OCI-LY7 (cell line): ENCODE data around the gene WDR49. TPM values are rescaled to one million over a fixed set of nuclear protein-coding genes. Genes with fewer than 3 reads are reported as not detected.
A peak's percentile ranks its signal among the peaks of the same experiment; 100 is the strongest.

Experiments
- BruUV-seq: library from RNA; stranded (reverse); fragments of 400-500 nt; replicated peaks from 2 replicates; lab custom pipeline; 2021; lab: Mats Ljungman, UMichigan
- CTCF ChIA-PET: fragments of 300-600 bp; sonication (Branson Sonifier 250); formaldehyde crosslinking; loops from one replicate; lab custom pipeline; 2022; ENCODE audit warnings: antibody characterized with exemption; ENCODE audit not compliant: unreplicated experiment; lab: Charles Lee
- POLR2A ChIA-PET: fragments of 300-600 bp; sonication (Branson Sonifier 250); formaldehyde crosslinking; loops from one replicate; lab custom pipeline; 2022; ENCODE audit warnings: antibody characterized with exemption; lab: Charles Lee
- DNase-seq: peaks from one replicate; pipeline ENCODE4 v3.0.0-alpha.2; 2015; ENCODE audit warnings: low spot score
- H2AFZ ChIP-seq: fragments of 200-600 bp; sonication (generic), shearing (Covaris generic); 2 replicates; pipeline ENCODE4 v1.6.1; 2014; ENCODE audit warnings: mild to moderate bottlenecking, antibody characterized with exemption, low read length, moderate library complexity
- H3K27ac ChIP-seq: fragments of 200-600 bp; sonication (generic); 2 replicates; pipeline ENCODE4 v1.5.1; 2014; ENCODE audit warnings: mixed run types, low read depth, mild to moderate bottlenecking, moderate library complexity, low read length, inconsistent platforms; ENCODE audit not compliant: poor library complexity, severe bottlenecking
- H3K36me3 ChIP-seq: fragments of 200-600 bp; sonication (generic); 2 replicates; pipeline ENCODE4 v1.6.1; 2014; ENCODE audit warnings: mild to moderate bottlenecking, antibody characterized with exemption, low read length, moderate library complexity, mixed read lengths; ENCODE audit not compliant: insufficient read depth
- H3K4me1 ChIP-seq: fragments of 200-600 bp; sonication (generic); 2 replicates; pipeline ENCODE4 v1.5.1; 2014; ENCODE audit warnings: mild to moderate bottlenecking, low read length; ENCODE audit not compliant: insufficient read depth, poor library complexity, severe bottlenecking
- H3K4me2 ChIP-seq: fragments of 200-600 bp; sonication (generic); 2 replicates; pipeline ENCODE4 v1.6.1; 2014; ENCODE audit warnings: mild to moderate bottlenecking, low read length
- H3K4me3 ChIP-seq: fragments of 200-600 bp; sonication (generic); 2 replicates; pipeline ENCODE4 v1.5.1; 2014; ENCODE audit warnings: mild to moderate bottlenecking, low read depth, low read length; ENCODE audit not compliant: poor library complexity, severe bottlenecking
- H3K79me2 ChIP-seq: fragments of 200-600 bp; sonication (generic); 2 replicates; pipeline ENCODE4 v1.6.1; 2016; ENCODE audit warnings: low read depth, mild to moderate bottlenecking, low read length, moderate library complexity, mixed read lengths; ENCODE audit not compliant: insufficient read depth
- H3K9me2 ChIP-seq: fragments of 200-600 bp; sonication (generic); 2 replicates; pipeline ENCODE4 v1.6.1; 2016; ENCODE audit warnings: mild to moderate bottlenecking, low read length, mixed read lengths; ENCODE audit not compliant: insufficient read depth
- H3K9me3 ChIP-seq: fragments of 200-600 bp; sonication (generic); 2 replicates; pipeline ENCODE4 v1.6.1; 2014; ENCODE audit warnings: mild to moderate bottlenecking, mixed run types, low read length, mixed read lengths
- H4K20me1 ChIP-seq: fragments of 200-600 bp; sonication (generic); 2 replicates; pipeline ENCODE4 v1.6.1; 2014; ENCODE audit warnings: mild to moderate bottlenecking, antibody characterized with exemption, low read length, moderate library complexity, mixed read lengths; ENCODE audit not compliant: insufficient read depth
- EZH2phosphoT487 ChIP-seq: fragments of 200-600 bp; sonication (generic); IDR thresholded peaks from 2 replicates; pipeline ENCODE4 v1.6.1; 2018; ENCODE audit warnings: low read depth, borderline replicate concordance, mild to moderate bottlenecking, mixed run types, antibody characterized with exemption, low read length, moderate library complexity, mixed read lengths
- intact Hi-C: fragments of 100-400 bp; cut with micrococcal nuclease; formaldehyde crosslinking; loops from one replicate; pipeline ENCODE4 v1.10.0; 2022; ENCODE audit not compliant: unreplicated experiment
- total RNA-seq, 2 experiments: library from RNA; depleted of rRNA in 1 of 2; stranded (reverse); fragments of >200 nt in 1 of 2; shearing (Covaris generic) in 1 of 2; gene quantifications; 2 replicates each; pipeline ENCODE4 v1.2.3, GENCODE V29; 2014 to 2022
- TF ChIP-seq, protein P1 (sequence below): fragments of 200-600 bp; sonication (generic); conservative IDR thresholded peaks from 2 replicates; pipeline ENCODE4 v1.5.1; 2014; ENCODE audit warnings: mild to moderate bottlenecking, antibody characterized with exemption, low read length, moderate library complexity, mixed read lengths

Gene WDR49
- total RNA-seq, 2 experiments from 2014 or later, result not detected

GRCh38 chr3:167656821-167657220 is 3.1 kb upstream of the WDR49 start:
- H3K9me3 ChIP-seq, result no peaks in the 10 kb centered on the region
- H3K4me1 ChIP-seq, result peaks cover 10% of the 10 kb centered on the region
- H4K20me1 ChIP-seq, result no peaks in the 10 kb centered on the region
- POLR2A ChIA-PET, result interaction anchor here (0.6 kb wide), 1 partner anchor 683 kb away, joined by 4 read pairs; no protein-coding TSS in a partner anchor
- no peak overlapping the region for H3K4me3 ChIP-seq
- CTCF ChIA-PET, result interaction anchor here (1.4 kb wide), 1 partner anchor 10 kb away, joined by 4 read pairs; no protein-coding TSS in a partner anchor
- BruUV-seq, result no TSS peak
- no peaks in the 10 kb centered on the region for H3K79me2 ChIP-seq
- no peaks in the 10 kb centered on the region for H3K36me3 ChIP-seq
- H2AFZ ChIP-seq, result no peak overlapping the region
- intact Hi-C loops, result no loop called here
- TF ChIP-seq, protein P1, sequence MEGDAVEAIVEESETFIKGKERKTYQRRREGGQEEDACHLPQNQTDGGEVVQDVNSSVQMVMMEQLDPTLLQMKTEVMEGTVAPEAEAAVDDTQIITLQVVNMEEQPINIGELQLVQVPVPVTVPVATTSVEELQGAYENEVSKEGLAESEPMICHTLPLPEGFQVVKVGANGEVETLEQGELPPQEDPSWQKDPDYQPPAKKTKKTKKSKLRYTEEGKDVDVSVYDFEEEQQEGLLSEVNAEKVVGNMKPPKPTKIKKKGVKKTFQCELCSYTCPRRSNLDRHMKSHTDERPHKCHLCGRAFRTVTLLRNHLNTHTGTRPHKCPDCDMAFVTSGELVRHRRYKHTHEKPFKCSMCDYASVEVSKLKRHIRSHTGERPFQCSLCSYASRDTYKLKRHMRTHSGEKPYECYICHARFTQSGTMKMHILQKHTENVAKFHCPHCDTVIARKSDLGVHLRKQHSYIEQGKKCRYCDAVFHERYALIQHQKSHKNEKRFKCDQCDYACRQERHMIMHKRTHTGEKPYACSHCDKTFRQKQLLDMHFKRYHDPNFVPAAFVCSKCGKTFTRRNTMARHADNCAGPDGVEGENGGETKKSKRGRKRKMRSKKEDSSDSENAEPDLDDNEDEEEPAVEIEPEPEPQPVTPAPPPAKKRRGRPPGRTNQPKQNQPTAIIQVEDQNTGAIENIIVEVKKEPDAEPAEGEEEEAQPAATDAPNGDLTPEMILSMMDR, result no peak
- TF ChIP-seq EZH2phosphoT487, result no peak
- no peak overlapping the region for H3K27ac ChIP-seq
- DNase-seq, result no peak
- H3K9me2 ChIP-seq, result no peaks in the 10 kb centered on the region
- no peak overlapping the region for H3K4me2 ChIP-seq

GRCh38 chr3:167653155-167653554 is 587 bp downstream of the WDR49 start:
- peaks cover 20% of the 10 kb centered on the region for H3K4me1 ChIP-seq
- DNase-seq, result peak; percentile 7
- TF ChIP-seq, protein P1, result no peak
- TF ChIP-seq EZH2phosphoT487, result no peak
- CTCF ChIA-PET, result no interaction called here
- no TSS peak for BruUV-seq
- H3K9me2 ChIP-seq, result no peaks in the 10 kb centered on the region
- peak overlapping the region; percentile 76 for H2AFZ ChIP-seq
- intact Hi-C loops, result no loop called here
- H3K79me2 ChIP-seq, result no peaks in the 10 kb centered on the region
- no peaks in the 10 kb centered on the region for H4K20me1 ChIP-seq
- H3K27ac ChIP-seq, result no peak overlapping the region
- POLR2A ChIA-PET, result interaction anchor here (0.6 to 0.9 kb wide), 5 partner anchors 17 to 953 kb away, joined by 3 to 6 read pairs (median 3); no protein-coding TSS in a partner anchor
- H3K36me3 ChIP-seq, result no peaks in the 10 kb centered on the region
- peak overlapping the region; percentile 32; the same call in 1 of the 2 replicates for H3K4me2 ChIP-seq
- no peaks in the 10 kb centered on the region for H3K9me3 ChIP-seq
- no peak overlapping the region for H3K4me3 ChIP-seq

DNA sequence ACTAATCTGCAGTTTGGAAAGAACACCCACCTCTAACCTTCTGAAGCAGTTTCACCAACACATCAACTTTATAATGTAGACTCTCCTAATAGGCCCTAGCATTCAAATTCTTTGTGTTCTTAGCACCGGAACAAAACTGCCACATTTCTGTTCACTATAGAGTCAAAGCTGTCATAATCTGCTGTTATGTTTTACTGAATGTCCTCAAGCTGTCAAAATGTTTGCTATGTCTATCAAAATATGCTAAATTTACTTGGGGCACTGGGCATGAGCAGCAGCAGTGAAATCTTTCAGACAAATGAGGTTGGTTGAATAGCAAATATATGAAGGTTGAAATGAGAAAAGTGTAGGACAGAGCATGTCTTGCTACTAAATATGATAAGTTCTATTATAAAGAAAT is 1.9 kb downstream of the WDR49 start:
- DNase-seq, result no peak
- intact Hi-C loops, result no loop called here
- H3K4me1 ChIP-seq, result peaks cover 20% of the 10 kb centered on the region
- no peak overlapping the region for H3K4me3 ChIP-seq
- no peak overlapping the region; the same call in 1 of the 2 replicates for H2AFZ ChIP-seq
- TF ChIP-seq EZH2phosphoT487, result no peak
- TF ChIP-seq, protein P1, result no peak
- no peak overlapping the region for H3K4me2 ChIP-seq
- ChIA-PET POLR2A (interaction anchor here (0.6 to 2.5 kb wide), 2 partner anchors 22 to 163 kb away, joined by 3 to 9 read pairs; no protein-coding TSS in a partner anchor), CTCF (no interaction called here)
- no peaks in the 10 kb centered on the region for H3K36me3 ChIP-seq
- no TSS peak for BruUV-seq
- H3K79me2 ChIP-seq, result no peaks in the 10 kb centered on the region
- no peaks in the 10 kb centered on the region for H3K9me3 ChIP-seq
- no peaks in the 10 kb centered on the region for H4K20me1 ChIP-seq
- no peaks in the 10 kb centered on the region for H3K9me2 ChIP-seq
- H3K27ac ChIP-seq, result no peak overlapping the region
